ENCODE data around the gene ITCH. TPM values are rescaled to one million over a fixed set of nuclear protein-coding genes. Genes with fewer than 3 reads are reported as not detected.

ITCH gene
- total and polyA plus RNA-seq, 2 experiments from 2014 or later = 22.1 to 61.2 TPM

DNA sequence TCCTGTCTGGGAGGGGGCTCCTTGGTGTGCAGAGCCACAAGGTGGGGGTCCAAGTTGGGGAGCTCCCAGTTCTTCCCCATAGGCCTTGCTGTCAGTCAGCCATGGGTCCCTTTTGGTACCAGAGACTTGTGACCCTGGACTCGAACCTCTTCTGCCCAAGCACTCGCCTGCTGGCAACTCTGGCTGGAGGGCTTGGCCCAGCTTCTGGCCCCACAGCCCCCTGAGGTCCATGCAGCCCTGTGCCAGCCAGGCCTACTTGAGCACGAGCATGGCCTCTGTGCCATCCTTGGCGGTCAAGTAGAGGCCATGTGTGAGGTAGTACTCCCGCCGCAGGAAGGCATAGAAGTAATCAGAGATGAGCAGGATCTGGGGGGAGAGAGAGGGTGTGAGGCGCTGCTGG is 197.5 kb downstream of the ITCH start:
- WGBS (ENCODE audit: low lambda C conversion rate, missing lambda C conversion rate) = 94% methylated on average over 7 of the region's 7 CpGs
- no peaks in the 10 kb centered on the region for H3K9me2 ChIP-seq (replicated peaks; ENCODE audit: insufficient read depth)
- no peak overlapping the region for H2AFZ ChIP-seq
- H3K9me3 ChIP-seq (ENCODE audit: low read depth) = no peaks in the 10 kb centered on the region
- no peaks in the 10 kb centered on the region for H3K36me3 ChIP-seq (replicated peaks; ENCODE audit: insufficient read depth, low read depth)
- no peaks in the 10 kb centered on the region for H3K27me3 ChIP-seq
- peaks cover 6% of the 10 kb centered on the region for H3K4me1 ChIP-seq (ENCODE audit: insufficient read depth)
- no peaks in the 10 kb centered on the region for H3K79me2 ChIP-seq
- no peak overlapping the region for H3K4me2 ChIP-seq
- no peak for TF ChIP-seq EZH2 (IDR thresholded peaks at IDR 0.05; ENCODE audit: borderline replicate concordance)
- no peak for TF ChIP-seq EZH2phosphoT487 (IDR thresholded peaks at IDR 0.05; ENCODE audit: low read depth, severe bottlenecking, unreplicated experiment)
- TF ChIP-seq CTCF (IDR thresholded peaks at IDR 0.05; ENCODE audit: poor library complexity) = no peak
- no peak overlapping the region for H3K27ac ChIP-seq
- no peaks in the 10 kb centered on the region for H4K20me1 ChIP-seq (ENCODE audit: insufficient read depth, poor library complexity, severe bottlenecking)
- H3K4me3 ChIP-seq = no peak overlapping the region
- no peak for DNase-seq (ENCODE audit: low spot score)

MicroRNA genes within 50 kb of the gene (microRNA counts, 767-probe panel; counts per million panel counts)
- microRNA hsa-miR-644a = not detected

Small RNA genes within 50 kb of the gene (microRNA-seq; reads per million reads assigned to microRNA genes)
- gene MIR644A = not detected

Small RNA genes within 50 kb of the gene (small RNA-seq; reads per million reads assigned to genes)
- gene AL356299.1 = not detected
- not detected for gene MIR644A
- not detected for gene RF00019

Other genes starting within 250 kb of the ITCH start
- gene ASIP, start 121.8 kb upstream of the ITCH start, total RNA-seq = not detected in 2 replicates
- 2.3 and 3.3 TPM in 2 replicates for gene ASIP, start 121.8 kb upstream of the ITCH start, polyA plus RNA-seq
- gene AHCY, start 59.9 kb upstream of the ITCH start, total RNA-seq = 124 and 142 TPM in 2 replicates
- 74.3 and 81.1 TPM in 2 replicates for gene AHCY, start 59.9 kb upstream of the ITCH start, polyA plus RNA-seq
- 103 and 147 TPM in 2 replicates for gene DYNLRB1, start 153.1 kb downstream of the ITCH start, total RNA-seq
- gene DYNLRB1, start 153.1 kb downstream of the ITCH start, polyA plus RNA-seq = 224 and 228 TPM in 2 replicates
- 28.1 and 32.1 TPM in 2 replicates for gene MAP1LC3A, start 195.4 kb downstream of the ITCH start, total RNA-seq
- gene MAP1LC3A, start 195.4 kb downstream of the ITCH start, polyA plus RNA-seq = 77.1 and 81.8 TPM in 2 replicates